Testis (tissue), 2 donors: ENCODE measurements around the gene PFDN2.

ENCODE experiments used
- CTCF ChIP-seq, 3 experiments: fragments of 450-650 bp in 2 of 3; fragments of 200-600 bp in 1 of 3; sonication (generic) in 1 of 3; IDR thresholded peaks; one replicate each; pipeline ENCODE4 v1.5.1; 2016 to 2019; ENCODE audit warnings: antibody characterized with exemption in 3 of 3, mild to moderate bottlenecking in 2 of 3, moderate library complexity in 1 of 3
- POLR2A ChIP-seq: fragments of 450-650 bp; IDR thresholded peaks from one replicate; pipeline ENCODE4 v1.6.1; 2017; ENCODE audit warnings: antibody characterized with exemption, mild to moderate bottlenecking, moderate library complexity

- TF ChIP-seq CTCF (IDR thresholded peaks at IDR 0.05): no peak
- no peak for TF ChIP-seq POLR2A
Measured at GRCh38 chr1:161162806-161163205, 45.0 kb upstream of the PFDN2 start.
